LNCaP clone FGC (cell line): ENCODE measurements around the gene SCARB1.
"Not testable (repeated sequence)": the region's sequence is repeated elsewhere in the genome, so short reads cannot be mapped to it uniquely, and the experiment has no call there.

Experiments
- DNase-seq: peaks from one replicate; pipeline ENCODE4 v3.0.0-alpha.2; 2011; ENCODE audit warnings: low read depth
- H3K4me3 ChIP-seq: 2 replicates; pipeline ENCODE4 v1.5.1; 2011; ENCODE audit warnings: mild to moderate bottlenecking, low read depth, low read length, control low read depth
- CTCF ChIP-seq: IDR thresholded peaks from 2 replicates; pipeline ENCODE4 v1.5.1; 2012; ENCODE audit warnings: mild to moderate bottlenecking; ENCODE audit not compliant: control insufficient read depth, insufficient read depth; ENCODE audit errors: extremely low read depth

SCARB1 gene

GRCh38 chr12:124893792-124894516 is 30.3 kb upstream of the SCARB1 start:
- TF ChIP-seq CTCF, result no peak
- H3K4me3 ChIP-seq, result no peak overlapping the region
- no peak for DNase-seq

- DNase-seq, result no peak
- TF ChIP-seq CTCF, result no peak
- no peak overlapping the region for H3K4me3 ChIP-seq
Observed at GRCh38 chr12:124888260-124888659, 24.6 kb upstream of the SCARB1 start.

- DNase-seq, H3K4me3 ChIP-seq: not testable (repeated sequence)
Observed at GRCh38 chr12:124887766-124888165, 24.1 kb upstream of the SCARB1 start.

GRCh38 chr12:124884587-124885438 is 21.1 kb upstream of the SCARB1 start:
- no peak for DNase-seq
- no peak overlapping the region for H3K4me3 ChIP-seq
- TF ChIP-seq CTCF, result no peak

- TF ChIP-seq CTCF, result no peak
- no peak for DNase-seq
- no peak overlapping the region for H3K4me3 ChIP-seq
Observed at GRCh38 chr12:124883263-124884130, 19.8 kb upstream of the SCARB1 start.

GRCh38 chr12:124881123-124881522 is 17.5 kb upstream of the SCARB1 start:
- no peak for TF ChIP-seq CTCF
- no peak for DNase-seq
- no peak overlapping the region for H3K4me3 ChIP-seq

- not testable (repeated sequence) for H3K4me3 ChIP-seq, DNase-seq
Observed at GRCh38 chr12:124880335-124880734, 16.7 kb upstream of the SCARB1 start.
